SU-DHL-6 (cell line): ENCODE results near the gene STARD9.

ENCODE experiments used
- CTCF ChIP-seq: fragments of 200-600 bp; sonication (generic); IDR thresholded peaks from one replicate; pipeline ENCODE4 v1.5.1; 2017; ENCODE audit warnings: antibody characterized with exemption, mild to moderate bottlenecking, low read length, moderate library complexity; ENCODE audit not compliant: insufficient read depth, poor library complexity, severe bottlenecking
- EZH2phosphoT487 ChIP-seq: fragments of 200-600 bp; sonication (generic), shearing (Covaris generic); conservative IDR thresholded peaks from 2 replicates; pipeline ENCODE4 v1.6.1; 2018; ENCODE audit warnings: mild to moderate bottlenecking, antibody characterized with exemption, low read length, moderate library complexity, mixed read lengths

- TF ChIP-seq CTCF, result no peak
- TF ChIP-seq EZH2phosphoT487, result no peak
Measured at GRCh38 chr15:42750306-42750705, 174.9 kb downstream of the STARD9 start.
